ENCODE data around the gene AKAP11. TPM values are rescaled to one million over a fixed set of nuclear protein-coding genes. Genes with fewer than 3 reads are reported as not detected.

Gene AKAP11
- total RNA-seq, 1 experiment from 2014 or later, result 5.2 TPM

- H3K9me3 ChIP-seq (ENCODE audit: low read length), result no peaks in the 10 kb centered on the region
- BruUV-seq (replicated peaks), result no TSS peak
- no peaks in the 10 kb centered on the region for H3K36me3 ChIP-seq (ENCODE audit: low read depth, low read length)
These were observed 48.4 kb downstream of the AKAP11 start for GRCh38 chr13:42320375-42320787.

GRCh38 chr13:42322806-42323205, 50.9 kb downstream of the AKAP11 start:
- ATAC-seq (no peak), DNase-seq (no peak)
- no peaks in the 10 kb centered on the region for H3K27me3 ChIP-seq (ENCODE audit: low read length)
- H3K27ac ChIP-seq (ENCODE audit: low read length), result no peak overlapping the region
- H3F3A ChIP-seq (ENCODE audit: low read length, unreplicated experiment), result no peaks in the 10 kb centered on the region
- no peaks in the 10 kb centered on the region for H3K79me2 ChIP-seq (ENCODE audit: low read length)
- no peaks in the 10 kb centered on the region for H4K20me1 ChIP-seq (ENCODE audit: low read length)
- H3K36me3 ChIP-seq (ENCODE audit: low read depth, low read length), result no peaks in the 10 kb centered on the region
- H3K4me1 ChIP-seq (ENCODE audit: insufficient read depth, low read length), result no peaks in the 10 kb centered on the region
- ChIA-PET CTCF (no interaction called here), POLR2A (ENCODE audit: unreplicated experiment) (no interaction called here)
- H3K9ac ChIP-seq (ENCODE audit: low read length), result no peak overlapping the region
- no peaks in the 10 kb centered on the region for H3K9me3 ChIP-seq (ENCODE audit: low read length)
- H3K4me2 ChIP-seq (ENCODE audit: low read length), result no peak overlapping the region
- intact Hi-C loops (cut with micrococcal nuclease), result no loop called here
- no peak overlapping the region for H3K4me3 ChIP-seq (ENCODE audit: low read length)
- no TSS peak for BruUV-seq (replicated peaks)
- no peak for TF ChIP-seq EZH2 (IDR thresholded peaks at IDR 0.05; ENCODE audit: low read length, unreplicated experiment)
- H3K9me2 ChIP-seq (replicated peaks; ENCODE audit: low read length), result no peaks in the 10 kb centered on the region
- no peak overlapping the region for H2AFZ ChIP-seq (ENCODE audit: low read length)

More at GRCh38 chr13:42320375-42320787, 48.4 kb downstream of the AKAP11 start:
- H3K27me3 ChIP-seq (ENCODE audit: low read length), result no peaks in the 10 kb centered on the region
- no peak overlapping the region for H3K4me2 ChIP-seq (ENCODE audit: low read length)
- no peaks in the 10 kb centered on the region for H3F3A ChIP-seq (ENCODE audit: low read length, unreplicated experiment)
- no peak overlapping the region for H3K9ac ChIP-seq (ENCODE audit: low read length)
- ChIA-PET CTCF (no interaction called here), POLR2A (ENCODE audit: unreplicated experiment) (no interaction called here)
- H3K27ac ChIP-seq (ENCODE audit: low read length), result no peak overlapping the region
- no peaks in the 10 kb centered on the region for H3K79me2 ChIP-seq (ENCODE audit: low read length)
- intact Hi-C loops (cut with micrococcal nuclease), result no loop called here
- H3K9me2 ChIP-seq (replicated peaks; ENCODE audit: low read length), result no peaks in the 10 kb centered on the region
- no peak for DNase-seq
- no peak for ATAC-seq
- H4K20me1 ChIP-seq (ENCODE audit: low read length), result no peaks in the 10 kb centered on the region
- H2AFZ ChIP-seq (ENCODE audit: low read length), result no peak overlapping the region
- TF ChIP-seq EZH2 (IDR thresholded peaks at IDR 0.05; ENCODE audit: low read length, unreplicated experiment), result no peak
- TF ChIP-seq EZH2phosphoT487 (IDR thresholded peaks at IDR 0.05; ENCODE audit: borderline replicate concordance, low read length), result no peak
- no peak overlapping the region for H3K4me3 ChIP-seq (ENCODE audit: low read length)
- no peaks in the 10 kb centered on the region for H3K4me1 ChIP-seq (ENCODE audit: insufficient read depth, low read length)

GRCh38 chr13:42324704-42325103, 52.8 kb downstream of the AKAP11 start:
- H3K9ac ChIP-seq (ENCODE audit: low read length), result no peak overlapping the region
- H4K20me1 ChIP-seq (ENCODE audit: low read length), result no peaks in the 10 kb centered on the region
- H3K4me3 ChIP-seq (ENCODE audit: low read length), result no peak overlapping the region
- DNase-seq, result no peak
- intact Hi-C loops (cut with micrococcal nuclease), result no loop called here
- no peaks in the 10 kb centered on the region for H3K79me2 ChIP-seq (ENCODE audit: low read length)
- BruUV-seq (replicated peaks), result no TSS peak
- H3K27ac ChIP-seq (ENCODE audit: low read length), result no peak overlapping the region
- no peak overlapping the region for H3K4me2 ChIP-seq (ENCODE audit: low read length)
- ATAC-seq, result no peak
- ChIA-PET POLR2A (ENCODE audit: unreplicated experiment) (no interaction called here), CTCF (no interaction called here)
- H3K9me3 ChIP-seq (ENCODE audit: low read length), result no peaks in the 10 kb centered on the region
- H3K9me2 ChIP-seq (replicated peaks; ENCODE audit: low read length), result no peaks in the 10 kb centered on the region
- H3K4me1 ChIP-seq (ENCODE audit: insufficient read depth, low read length), result no peaks in the 10 kb centered on the region
- TF ChIP-seq EZH2 (IDR thresholded peaks at IDR 0.05; ENCODE audit: low read length, unreplicated experiment) (no peak), CTCF (conservative IDR thresholded peaks at IDR 0.05; ENCODE audit: low read depth, low read length) (no peak), EZH2phosphoT487 (IDR thresholded peaks at IDR 0.05; ENCODE audit: borderline replicate concordance, low read length) (no peak)
- no peaks in the 10 kb centered on the region for H3K36me3 ChIP-seq (ENCODE audit: low read depth, low read length)
- no peak overlapping the region for H2AFZ ChIP-seq (ENCODE audit: low read length)
- no peaks in the 10 kb centered on the region for H3K27me3 ChIP-seq (ENCODE audit: low read length)
- no peaks in the 10 kb centered on the region for H3F3A ChIP-seq (ENCODE audit: low read length, unreplicated experiment)

- H3K79me2 ChIP-seq (ENCODE audit: low read length), result no peaks in the 10 kb centered on the region
- H3K4me1 ChIP-seq (ENCODE audit: insufficient read depth, low read length), result no peaks in the 10 kb centered on the region
- H3K9ac ChIP-seq (ENCODE audit: low read length), result no peak overlapping the region
- no peak for TF ChIP-seq CTCF (conservative IDR thresholded peaks at IDR 0.05; ENCODE audit: low read depth, low read length)
- no peak for TF ChIP-seq EZH2phosphoT487 (IDR thresholded peaks at IDR 0.05; ENCODE audit: borderline replicate concordance, low read length)
- TF ChIP-seq EZH2 (IDR thresholded peaks at IDR 0.05; ENCODE audit: low read length, unreplicated experiment), result no peak
- H3K27me3 ChIP-seq (ENCODE audit: low read length), result no peaks in the 10 kb centered on the region
- no peak overlapping the region for H2AFZ ChIP-seq (ENCODE audit: low read length)
- no peaks in the 10 kb centered on the region for H4K20me1 ChIP-seq (ENCODE audit: low read length)
- no peak overlapping the region for H3K4me2 ChIP-seq (ENCODE audit: low read length)
- no peaks in the 10 kb centered on the region for H3F3A ChIP-seq (ENCODE audit: low read length, unreplicated experiment)
- CTCF ChIA-PET, result no interaction called here
- no peak overlapping the region for H3K4me3 ChIP-seq (ENCODE audit: low read length)
- intact Hi-C loops (cut with micrococcal nuclease), result no loop called here
- no peak overlapping the region for H3K27ac ChIP-seq (ENCODE audit: low read length)
- no peaks in the 10 kb centered on the region for H3K9me3 ChIP-seq (ENCODE audit: low read length)
- no peak for ATAC-seq
- BruUV-seq (replicated peaks), result no TSS peak
- H3K9me2 ChIP-seq (replicated peaks; ENCODE audit: low read length), result no peaks in the 10 kb centered on the region
- H3K36me3 ChIP-seq (ENCODE audit: low read depth, low read length), result no peaks in the 10 kb centered on the region
- POLR2A ChIA-PET (ENCODE audit: unreplicated experiment), result no interaction called here
- DNase-seq, result no peak
These were observed 55.8 kb downstream of the AKAP11 start for GRCh38 chr13:42327725-42328124.
